ENCODE measurements around the gene PSPN.

The PSPN gene

GRCh38 chr19:6333439-6333838 lies 42.3 kb downstream of the PSPN start, which contains the start of gene ACER1:
TSS of gene ACER1 (minus strand) at chr19:6333612. CDS start at chr19:6333551, 61 bp downstream.
- TF ChIP-seq CTCF (conservative IDR thresholded peaks at IDR 0.05; ENCODE audit: low read depth, low read length) = no peak

GRCh38 chr19:6326815-6327214 lies 48.9 kb downstream of the PSPN start:
- DNase-seq (ENCODE audit: low read depth) = no peak
- TF ChIP-seq CTCF (conservative IDR thresholded peaks at IDR 0.05; ENCODE audit: low read depth, low read length) = no peak

More at GRCh38 chr19:6333439-6333838, 42.3 kb downstream of the PSPN start, which contains the start of gene ACER1:
- H3K4me3 ChIP-seq (ENCODE audit: low read depth, low read length) = no peak within 1 kb of the TSS
- no peak for DNase-seq (ENCODE audit: low read depth)

GRCh38 chr19:6325614-6326013 lies 50.1 kb downstream of the PSPN start:
- H3K4me3 ChIP-seq (ENCODE audit: low read depth, low read length) = no peak overlapping the region
- DNase-seq (ENCODE audit: low read depth) = no peak
- no peak for TF ChIP-seq CTCF (conservative IDR thresholded peaks at IDR 0.05; ENCODE audit: low read depth, low read length)

More at GRCh38 chr19:6326815-6327214, 48.9 kb downstream of the PSPN start:
- H3K4me3 ChIP-seq (ENCODE audit: low read depth, low read length) = no peak overlapping the region
